GM18870 (cell line): Measurements from ENCODE around the gene PSD4.

ENCODE experiments used
- ATAC-seq: cut with Tn5 transposase; IDR thresholded peaks from one replicate; pipeline ENCODE4 v1.9.1; 2021; ENCODE audit warnings: moderate library complexity; ENCODE audit not compliant: unreplicated experiment

PSD4 gene

DNA sequence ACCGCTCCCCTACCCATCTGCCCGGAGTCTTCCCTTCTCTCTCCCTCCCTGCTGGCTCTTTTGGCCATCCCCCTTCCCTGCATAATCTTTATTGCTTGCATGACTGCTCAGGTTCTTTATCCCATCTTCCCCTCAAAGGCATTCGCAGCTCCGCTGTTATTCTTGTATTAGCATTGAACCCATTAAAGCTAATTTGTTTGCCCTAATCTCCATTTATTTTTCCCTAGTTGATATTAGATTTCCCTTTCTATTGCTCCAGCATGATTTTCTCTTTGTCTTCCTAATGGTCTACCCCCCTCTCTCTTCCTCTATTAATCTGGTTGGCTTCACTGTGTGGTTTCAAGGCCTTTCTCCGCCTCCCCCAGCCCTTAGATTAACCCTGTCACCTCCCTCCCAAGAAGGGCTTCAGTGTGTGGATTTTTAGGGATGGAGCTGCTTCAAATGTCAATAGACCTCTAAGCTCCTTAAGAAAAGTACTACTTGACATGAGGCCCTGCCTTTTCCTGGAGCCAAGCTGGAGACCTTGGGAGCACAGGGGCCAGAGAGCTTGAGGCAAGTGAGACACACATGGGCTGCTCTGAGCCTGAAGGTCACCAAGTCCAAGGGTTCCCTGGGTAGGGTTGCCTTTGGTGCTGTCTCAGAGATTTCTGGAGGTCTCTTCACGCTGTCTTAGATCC lies 84.8 kb downstream of the PSD4 start:
- no peak for ATAC-seq
